Cardiac fibroblast (primary cell): Measurements from ENCODE around the gene AHSG.
"Not testable (repeated sequence)": the region's sequence is repeated elsewhere in the genome, so short reads cannot be mapped to it uniquely, and the experiment has no call there.

ENCODE experiments used
- DNase-seq, 2 donors: peaks; one replicate each; pipeline versions ENCODE4 v3.0.0 to v3.0.0-alpha.2; 2010; ENCODE audit warnings: low read depth in 2 of 2
- H3K4me3 ChIP-seq, 2 donors: replicated peaks in 1 of 2; 1 replicate in 1 of 2; 2 replicates in 1 of 2; pipeline ENCODE4 v1.5.1; 2011; ENCODE audit warnings: low read depth in 2 of 2, low read length in 2 of 2, mild to moderate bottlenecking in 2 of 2, moderate library complexity in 1 of 2
- TF ChIP-seq, protein P1 (sequence below): IDR thresholded peaks from one replicate; pipeline ENCODE4 v1.5.1; 2011; ENCODE audit warnings: low read depth, mild to moderate bottlenecking, low read length, inconsistent platforms

Gene AHSG

DNA sequence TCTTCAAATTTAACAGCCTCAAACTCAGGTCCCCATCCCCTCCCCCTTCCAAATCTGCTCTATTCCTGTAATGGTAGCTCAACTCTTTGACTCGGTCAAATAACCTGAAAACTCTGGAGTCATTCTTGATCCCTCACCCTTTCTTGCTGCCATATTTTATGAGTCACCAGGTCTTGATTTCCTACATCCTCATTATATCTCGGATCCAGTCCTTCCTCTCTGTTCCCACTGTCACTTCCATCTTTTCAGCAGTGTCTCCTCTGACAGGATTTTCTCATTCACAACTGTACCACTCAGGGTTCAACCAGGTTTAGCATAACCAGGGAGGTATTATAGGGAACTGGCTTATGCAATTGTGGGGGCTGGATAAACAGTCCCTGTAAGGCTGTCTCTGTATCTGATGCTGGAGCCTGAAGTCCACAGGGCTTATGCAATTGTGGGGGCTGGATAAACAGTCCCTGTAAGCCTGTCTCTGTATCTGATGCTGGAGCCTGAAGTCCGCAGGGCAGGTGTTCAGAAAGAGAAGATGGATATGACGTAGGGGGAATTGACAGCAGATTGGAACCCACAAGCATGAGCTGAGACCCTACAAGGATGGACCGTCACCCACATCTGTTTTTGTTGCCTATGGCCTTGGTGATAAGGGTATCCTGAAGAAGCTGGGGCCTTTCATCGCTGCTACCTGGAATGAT, 18.2 kb downstream of the AHSG start:
- no peak overlapping the region for H3K4me3 ChIP-seq
- TF ChIP-seq, protein P1, sequence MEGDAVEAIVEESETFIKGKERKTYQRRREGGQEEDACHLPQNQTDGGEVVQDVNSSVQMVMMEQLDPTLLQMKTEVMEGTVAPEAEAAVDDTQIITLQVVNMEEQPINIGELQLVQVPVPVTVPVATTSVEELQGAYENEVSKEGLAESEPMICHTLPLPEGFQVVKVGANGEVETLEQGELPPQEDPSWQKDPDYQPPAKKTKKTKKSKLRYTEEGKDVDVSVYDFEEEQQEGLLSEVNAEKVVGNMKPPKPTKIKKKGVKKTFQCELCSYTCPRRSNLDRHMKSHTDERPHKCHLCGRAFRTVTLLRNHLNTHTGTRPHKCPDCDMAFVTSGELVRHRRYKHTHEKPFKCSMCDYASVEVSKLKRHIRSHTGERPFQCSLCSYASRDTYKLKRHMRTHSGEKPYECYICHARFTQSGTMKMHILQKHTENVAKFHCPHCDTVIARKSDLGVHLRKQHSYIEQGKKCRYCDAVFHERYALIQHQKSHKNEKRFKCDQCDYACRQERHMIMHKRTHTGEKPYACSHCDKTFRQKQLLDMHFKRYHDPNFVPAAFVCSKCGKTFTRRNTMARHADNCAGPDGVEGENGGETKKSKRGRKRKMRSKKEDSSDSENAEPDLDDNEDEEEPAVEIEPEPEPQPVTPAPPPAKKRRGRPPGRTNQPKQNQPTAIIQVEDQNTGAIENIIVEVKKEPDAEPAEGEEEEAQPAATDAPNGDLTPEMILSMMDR: no peak
- DNase-seq: no peak

GRCh38 chr3:186633481-186633880, 20.6 kb downstream of the AHSG start:
- TF ChIP-seq, protein P1: no peak

DNA sequence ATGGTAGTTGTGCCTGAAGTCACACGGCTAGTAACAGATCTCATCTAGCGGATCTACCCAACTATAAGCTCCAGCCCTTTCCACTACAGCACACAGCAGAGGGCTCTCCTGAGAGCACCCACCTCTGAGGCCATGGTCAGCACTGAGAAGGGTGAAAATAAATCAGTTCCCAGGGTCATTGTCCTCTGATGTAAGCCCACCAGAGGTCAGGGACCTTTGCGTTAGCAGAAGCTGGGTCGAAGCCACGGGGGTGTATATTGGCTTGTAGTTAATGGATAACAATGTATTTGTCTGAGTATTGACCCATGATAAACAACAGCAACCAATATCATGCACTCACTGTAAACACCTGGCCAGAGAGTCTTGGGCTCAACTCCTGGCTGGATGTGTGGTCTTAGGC, 21.3 kb downstream of the AHSG start:
- H3K4me3 ChIP-seq, DNase-seq: not testable (repeated sequence)

More at GRCh38 chr3:186633481-186633880, 20.6 kb downstream of the AHSG start:
- DNase-seq: no peak
- H3K4me3 ChIP-seq: no peak overlapping the region

GRCh38 chr3:186635532-186635931, 22.7 kb downstream of the AHSG start:
- H3K4me3 ChIP-seq: no peak overlapping the region
- TF ChIP-seq, protein P1: no peak
- DNase-seq: no peak

DNA sequence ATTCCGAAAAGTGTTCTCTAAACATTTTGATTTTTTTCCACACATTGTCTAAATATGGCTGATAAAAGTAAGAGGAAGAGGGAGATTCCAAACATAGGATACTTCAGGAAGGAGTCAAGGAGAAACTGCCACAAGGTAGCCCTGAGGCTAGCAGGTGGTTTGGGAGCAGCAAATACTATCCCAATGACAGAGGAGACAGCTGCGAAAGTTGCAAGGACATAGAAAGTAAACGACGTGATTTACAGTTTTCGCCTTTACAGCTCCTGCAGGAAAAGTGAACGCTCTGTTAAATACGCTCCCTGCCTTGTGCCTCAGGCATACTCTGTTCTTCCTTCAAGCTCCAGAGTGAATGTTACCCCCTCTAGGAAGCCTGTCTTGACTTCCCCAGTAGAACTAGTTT, 23.7 kb downstream of the AHSG start:
- TF ChIP-seq, protein P1: no peak
- no peak for DNase-seq
- H3K4me3 ChIP-seq: no peak overlapping the region

DNA sequence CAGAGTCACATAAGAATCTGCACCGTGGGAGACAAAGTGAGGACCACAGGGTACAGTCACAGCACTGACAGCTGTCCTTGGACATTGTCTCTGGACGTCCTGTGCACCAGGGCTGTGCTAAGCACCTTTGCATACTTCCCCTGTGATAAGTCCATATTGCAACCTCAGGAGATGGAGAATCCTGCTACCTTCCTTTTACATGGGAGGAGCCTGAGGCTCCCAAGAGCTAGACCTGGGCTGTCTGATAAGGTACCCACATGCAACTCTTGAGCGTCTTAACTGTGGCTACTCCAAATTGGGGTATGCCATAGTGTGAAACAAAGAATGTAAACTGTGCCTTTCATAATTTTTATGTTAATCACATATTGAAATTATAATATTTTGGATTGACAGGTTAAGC, 24.8 kb downstream of the AHSG start:
- no peak overlapping the region for H3K4me3 ChIP-seq
- TF ChIP-seq, protein P1: no peak
- no peak for DNase-seq

- no peak overlapping the region for H3K4me3 ChIP-seq
- no peak for DNase-seq
- TF ChIP-seq, protein P1: no peak
Measured at GRCh38 chr3:186638259-186638658, 25.4 kb downstream of the AHSG start.
